ENCODE results near the gene REEP5. TPM values are rescaled to one million over a fixed set of nuclear protein-coding genes. Genes with fewer than 3 reads are reported as not detected.

The REEP5 gene
- total RNA-seq, 1 experiment from 2014 or later, result 50.5 TPM

DNA sequence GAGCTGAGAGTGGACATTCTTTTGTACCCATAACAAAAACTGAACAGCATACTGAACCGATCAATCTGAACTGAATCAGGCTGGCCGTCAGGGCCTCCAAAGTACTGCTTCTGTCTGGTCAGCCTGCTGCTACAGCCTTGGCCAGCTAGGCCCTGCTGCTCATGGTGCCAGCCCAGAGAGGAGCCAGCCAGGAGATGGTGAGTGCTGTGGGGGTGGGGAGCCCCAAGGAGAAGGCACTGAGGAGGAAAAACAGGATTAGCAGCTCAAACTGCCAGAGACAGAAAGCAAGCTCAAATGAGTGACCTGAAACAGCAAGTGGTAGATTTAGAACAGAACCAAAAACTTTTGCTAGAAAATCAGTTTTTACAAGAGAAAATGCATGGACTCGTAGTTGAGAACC lies 37.0 kb downstream of the REEP5 start:
- Histone ChIP-seq H3K36me3 (ENCODE audit: insufficient read depth, low read length, poor library complexity, severe bottlenecking) (peaks cover 33% of the 10 kb centered on the region), H3K9me3 (ENCODE audit: low read depth, low read length, poor library complexity, severe bottlenecking) (no peaks in the 10 kb centered on the region), H3K4me3 (ENCODE audit: low read depth, low read length, poor library complexity, severe bottlenecking) (no peak overlapping the region), H3K27me3 (replicated peaks; ENCODE audit: insufficient read depth, low read depth, low read length, poor library complexity) (no peaks in the 10 kb centered on the region), H3K4me1 (ENCODE audit: insufficient read depth, low read length, poor library complexity, severe bottlenecking) (no peaks in the 10 kb centered on the region), H3K27ac (ENCODE audit: low read depth, low read length, poor library complexity, severe bottlenecking) (no peak overlapping the region)
- POLR2A ChIA-PET (ENCODE audit: low non-redundant PET), result no interaction called here
- DNase-seq (ENCODE audit: low spot score), result no peak
- intact Hi-C loops (cut with micrococcal nuclease; ENCODE audit: unreplicated experiment), result no loop called here
- BruUV-seq (replicated peaks), result no TSS peak
- TF ChIP-seq, protein P1, sequence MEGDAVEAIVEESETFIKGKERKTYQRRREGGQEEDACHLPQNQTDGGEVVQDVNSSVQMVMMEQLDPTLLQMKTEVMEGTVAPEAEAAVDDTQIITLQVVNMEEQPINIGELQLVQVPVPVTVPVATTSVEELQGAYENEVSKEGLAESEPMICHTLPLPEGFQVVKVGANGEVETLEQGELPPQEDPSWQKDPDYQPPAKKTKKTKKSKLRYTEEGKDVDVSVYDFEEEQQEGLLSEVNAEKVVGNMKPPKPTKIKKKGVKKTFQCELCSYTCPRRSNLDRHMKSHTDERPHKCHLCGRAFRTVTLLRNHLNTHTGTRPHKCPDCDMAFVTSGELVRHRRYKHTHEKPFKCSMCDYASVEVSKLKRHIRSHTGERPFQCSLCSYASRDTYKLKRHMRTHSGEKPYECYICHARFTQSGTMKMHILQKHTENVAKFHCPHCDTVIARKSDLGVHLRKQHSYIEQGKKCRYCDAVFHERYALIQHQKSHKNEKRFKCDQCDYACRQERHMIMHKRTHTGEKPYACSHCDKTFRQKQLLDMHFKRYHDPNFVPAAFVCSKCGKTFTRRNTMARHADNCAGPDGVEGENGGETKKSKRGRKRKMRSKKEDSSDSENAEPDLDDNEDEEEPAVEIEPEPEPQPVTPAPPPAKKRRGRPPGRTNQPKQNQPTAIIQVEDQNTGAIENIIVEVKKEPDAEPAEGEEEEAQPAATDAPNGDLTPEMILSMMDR (conservative IDR thresholded peaks at IDR 0.05; ENCODE audit: low read depth, low read length), result no peak
- no peak for TF ChIP-seq EZH2 (IDR thresholded peaks at IDR 0.05; ENCODE audit: borderline replicate concordance, low read depth, low read length, poor library complexity, severe bottlenecking)
- CTCF ChIA-PET, result no interaction called here

DNA sequence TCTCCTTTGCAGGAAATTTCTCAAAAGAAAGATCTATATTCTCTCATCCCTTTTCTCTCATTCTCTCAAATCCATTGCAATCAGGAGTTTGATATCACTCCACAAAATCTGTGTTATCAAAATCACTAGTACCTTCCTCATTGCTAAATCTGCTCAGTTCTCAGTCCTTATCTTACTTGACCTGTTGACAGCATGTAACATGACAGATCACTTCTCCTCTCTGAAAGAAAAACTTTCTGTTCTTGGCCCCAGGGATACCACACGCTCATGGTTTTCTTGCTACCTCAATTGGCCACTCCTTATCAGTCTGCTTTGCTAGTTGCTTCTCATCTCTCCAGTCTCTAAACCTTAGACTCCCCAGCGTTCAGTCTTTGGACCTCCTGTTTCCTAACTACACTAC lies 38.8 kb downstream of the REEP5 start:
- Histone ChIP-seq H3K27ac (ENCODE audit: low read depth, low read length, poor library complexity, severe bottlenecking) (no peak overlapping the region), H3K4me1 (ENCODE audit: insufficient read depth, low read length, poor library complexity, severe bottlenecking) (no peaks in the 10 kb centered on the region), H3K27me3 (replicated peaks; ENCODE audit: insufficient read depth, low read depth, low read length, poor library complexity) (no peaks in the 10 kb centered on the region), H3K9me3 (ENCODE audit: low read depth, low read length, poor library complexity, severe bottlenecking) (no peaks in the 10 kb centered on the region), H3K36me3 (ENCODE audit: insufficient read depth, low read length, poor library complexity, severe bottlenecking) (peaks cover 36% of the 10 kb centered on the region), H3K4me3 (ENCODE audit: low read depth, low read length, poor library complexity, severe bottlenecking) (no peak overlapping the region)
- no TSS peak for BruUV-seq (replicated peaks)
- no peak for DNase-seq (ENCODE audit: low spot score)
- CTCF ChIA-PET, result no interaction called here
- POLR2A ChIA-PET (ENCODE audit: low non-redundant PET), result no interaction called here
- intact Hi-C loops (cut with micrococcal nuclease; ENCODE audit: unreplicated experiment), result no loop called here
- TF ChIP-seq EZH2 (IDR thresholded peaks at IDR 0.05; ENCODE audit: borderline replicate concordance, low read depth, low read length, poor library complexity, severe bottlenecking), result no peak
- TF ChIP-seq, protein P1 (conservative IDR thresholded peaks at IDR 0.05; ENCODE audit: low read depth, low read length), result no peak

DNA sequence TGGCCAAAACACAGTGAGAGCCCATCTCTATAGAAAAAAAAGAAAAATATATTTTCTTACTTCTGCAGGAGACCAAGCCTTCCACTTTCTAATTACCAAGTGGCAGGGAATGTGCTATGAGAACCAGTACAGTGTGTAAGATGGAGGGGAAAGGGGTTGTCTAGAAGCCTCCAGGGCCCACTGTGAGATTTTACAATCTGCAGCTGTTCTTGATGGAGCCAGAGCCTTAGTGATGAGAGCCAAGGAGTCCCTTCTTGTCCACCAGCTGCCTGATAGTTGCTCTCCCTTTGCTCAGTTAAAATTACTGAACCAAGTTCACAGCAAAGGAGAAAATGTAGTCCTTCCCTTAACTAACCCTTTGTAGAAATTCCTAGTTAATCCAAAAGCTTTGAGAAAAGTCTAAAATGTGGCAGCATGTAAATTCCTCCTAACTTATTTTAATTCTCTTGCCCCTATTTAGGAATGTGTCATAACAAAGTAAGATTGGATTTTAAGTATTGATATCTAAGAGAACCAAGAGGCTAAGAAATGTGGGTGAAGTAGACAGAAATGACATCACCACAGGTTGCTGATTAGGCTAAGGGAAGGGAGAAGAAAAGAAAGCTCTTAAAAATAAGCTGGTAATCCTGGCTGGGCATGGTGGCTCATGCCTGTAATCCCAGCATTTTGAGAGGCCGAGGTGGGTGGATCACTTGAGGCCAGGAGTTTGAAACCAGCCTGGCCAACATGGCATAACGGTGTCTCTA lies 41.6 kb downstream of the REEP5 start:
- Histone ChIP-seq H3K27ac (ENCODE audit: low read depth, low read length, poor library complexity, severe bottlenecking) (no peak overlapping the region), H3K4me3 (ENCODE audit: low read depth, low read length, poor library complexity, severe bottlenecking) (no peak overlapping the region), H3K27me3 (replicated peaks; ENCODE audit: insufficient read depth, low read depth, low read length, poor library complexity) (no peaks in the 10 kb centered on the region), H3K9me3 (ENCODE audit: low read depth, low read length, poor library complexity, severe bottlenecking) (no peaks in the 10 kb centered on the region), H3K4me1 (ENCODE audit: insufficient read depth, low read length, poor library complexity, severe bottlenecking) (no peaks in the 10 kb centered on the region), H3K36me3 (ENCODE audit: insufficient read depth, low read length, poor library complexity, severe bottlenecking) (peaks cover 38% of the 10 kb centered on the region)
- BruUV-seq (replicated peaks), result no TSS peak
- TF ChIP-seq EZH2 (IDR thresholded peaks at IDR 0.05; ENCODE audit: borderline replicate concordance, low read depth, low read length, poor library complexity, severe bottlenecking), result no peak
- TF ChIP-seq, protein P1 (conservative IDR thresholded peaks at IDR 0.05; ENCODE audit: low read depth, low read length), result no peak
- intact Hi-C loops (cut with micrococcal nuclease; ENCODE audit: unreplicated experiment), result no loop called here
- DNase-seq (ENCODE audit: low spot score), result no peak
- CTCF ChIA-PET, result no interaction called here
- POLR2A ChIA-PET (ENCODE audit: low non-redundant PET), result no interaction called here
